Kidney glomerular epithelial cell (primary cell): ENCODE data around the gene RTRAF.

Experiments
- DNase-seq: peaks from one replicate; lab custom pipeline; 2025; lab: John Stamatoyannopoulos, UW

RTRAF gene

GRCh38 chr14:51989293-51990234 is at the start of gene RTRAF:
TSS of gene RTRAF (plus strand) at chr14:51989546. CDS start at chr14:51989640, 94 bp downstream.
- DNase-seq: peak; percentile 89

- DNase-seq: no peak
Observed at GRCh38 chr14:51939755-51940301, 49.5 kb upstream of the RTRAF start.

- no peak for DNase-seq
Observed at GRCh38 chr14:51942971-51943370, 46.4 kb upstream of the RTRAF start.

DNA sequence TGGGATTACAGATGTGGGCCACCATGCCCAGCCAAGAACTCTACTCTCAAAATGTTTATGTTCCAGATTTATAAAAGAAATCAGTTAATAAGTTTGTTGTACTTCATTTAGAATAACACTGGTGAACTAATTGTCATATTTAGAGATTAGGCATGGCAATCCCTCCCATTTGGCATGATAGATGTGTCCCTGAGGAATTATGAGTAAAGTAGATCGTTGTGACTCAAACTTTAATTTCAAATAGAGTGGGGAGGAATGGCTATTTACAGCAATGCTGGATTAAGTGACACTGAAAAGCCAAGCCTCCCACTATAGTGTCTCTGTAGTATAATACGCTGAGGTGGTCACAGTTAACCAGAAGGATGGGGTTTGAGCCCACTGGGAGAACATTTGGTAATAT is 39.3 kb upstream of the RTRAF start:
- no peak for DNase-seq

DNA sequence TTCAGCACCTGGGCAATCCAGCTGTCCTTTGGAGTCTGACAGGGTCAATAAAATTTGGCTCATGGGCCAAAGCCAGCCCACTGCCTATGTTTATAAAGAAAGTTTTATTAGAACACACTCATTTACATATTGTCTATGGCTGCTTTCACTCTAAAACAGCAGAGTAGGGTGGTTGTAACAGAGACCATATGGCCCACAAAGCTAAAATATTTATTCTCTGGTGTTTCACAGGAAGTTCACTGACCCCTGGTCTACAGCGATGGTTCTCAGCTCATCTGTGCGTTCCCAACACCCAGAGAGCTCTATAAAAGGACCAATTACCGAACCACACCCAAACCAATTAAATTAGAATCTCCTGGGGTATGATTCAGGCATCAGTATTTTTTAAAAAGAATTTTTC is 37.7 kb upstream of the RTRAF start:
- DNase-seq: no peak

GRCh38 chr14:51954031-51954430 is 35.3 kb upstream of the RTRAF start:
- DNase-seq: no peak

GRCh38 chr14:51954657-51955056 is 34.7 kb upstream of the RTRAF start:
- no peak for DNase-seq

- no peak for DNase-seq
Observed at GRCh38 chr14:51957950-51958349, 31.4 kb upstream of the RTRAF start.

GRCh38 chr14:51959928-51960327 is 29.4 kb upstream of the RTRAF start:
- no peak for DNase-seq

GRCh38 chr14:51960866-51961265 is 28.5 kb upstream of the RTRAF start:
- DNase-seq: no peak

- no peak for DNase-seq
Observed at GRCh38 chr14:51962711-51963110, 26.6 kb upstream of the RTRAF start.

GRCh38 chr14:51963286-51963685 is 26.1 kb upstream of the RTRAF start:
- DNase-seq: no peak

DNA sequence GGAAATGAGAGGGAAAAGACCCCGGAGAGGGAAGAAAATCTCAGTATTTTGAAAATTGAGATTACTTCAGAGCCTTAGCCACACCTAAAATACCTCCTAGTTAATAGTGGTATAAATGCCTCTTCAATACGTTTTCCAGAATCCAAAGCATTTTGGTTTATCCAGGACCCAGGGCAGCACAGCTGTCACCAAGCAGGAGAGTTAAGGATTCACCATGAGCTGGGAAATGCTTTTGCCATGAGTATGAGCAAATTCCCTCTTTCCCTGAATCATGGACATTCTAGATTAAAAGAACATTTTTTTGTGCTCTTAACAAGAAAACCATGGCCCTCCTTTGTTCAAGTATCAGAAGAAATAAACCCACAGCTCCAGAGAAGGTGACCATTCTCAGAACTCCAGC is 21.8 kb upstream of the RTRAF start:
- DNase-seq: no peak

GRCh38 chr14:51969852-51970540 is 19.4 kb upstream of the RTRAF start:
- no peak for DNase-seq

DNA sequence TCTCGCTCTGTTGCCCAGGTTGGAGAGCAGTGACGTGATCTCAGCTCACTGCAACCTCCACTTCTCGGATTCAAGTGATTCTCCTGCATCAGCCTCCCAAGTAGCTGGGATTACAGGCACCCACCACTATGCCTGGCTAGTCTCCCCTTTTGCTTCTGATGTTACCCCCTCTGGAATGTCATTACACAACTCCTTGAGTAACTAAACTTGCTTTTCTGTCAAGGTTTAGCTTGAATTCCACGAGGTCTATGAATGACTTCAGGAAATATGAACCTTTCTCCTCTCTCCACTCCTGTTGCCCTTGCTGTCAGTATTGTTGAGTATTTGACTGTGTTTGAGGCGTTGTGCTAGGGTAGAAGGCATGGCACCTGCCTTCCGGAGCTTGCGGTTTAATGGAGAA is 16.8 kb upstream of the RTRAF start:
- no peak for DNase-seq

DNA sequence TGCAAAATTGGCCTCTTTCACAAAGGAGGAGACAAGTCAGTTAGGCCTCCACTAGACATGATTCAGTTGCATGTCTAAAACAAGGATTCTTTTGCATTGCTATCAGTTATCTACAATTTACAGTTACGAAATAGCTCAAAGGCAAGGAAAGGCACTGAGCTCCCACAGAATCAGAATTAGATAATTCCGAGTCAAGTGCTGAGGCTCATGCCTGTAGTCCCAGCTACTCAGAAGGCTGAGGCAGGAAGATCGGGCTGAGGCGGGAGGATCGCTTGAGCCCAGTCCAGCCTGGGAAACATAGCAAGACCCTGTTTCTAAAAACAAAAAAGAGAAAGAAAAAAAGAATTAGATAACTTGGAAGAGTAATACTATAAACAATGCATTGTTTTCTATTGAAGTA is 12.3 kb upstream of the RTRAF start:
- no peak for DNase-seq

GRCh38 chr14:51978681-51979085 is 10.7 kb upstream of the RTRAF start:
- DNase-seq: no peak

DNA sequence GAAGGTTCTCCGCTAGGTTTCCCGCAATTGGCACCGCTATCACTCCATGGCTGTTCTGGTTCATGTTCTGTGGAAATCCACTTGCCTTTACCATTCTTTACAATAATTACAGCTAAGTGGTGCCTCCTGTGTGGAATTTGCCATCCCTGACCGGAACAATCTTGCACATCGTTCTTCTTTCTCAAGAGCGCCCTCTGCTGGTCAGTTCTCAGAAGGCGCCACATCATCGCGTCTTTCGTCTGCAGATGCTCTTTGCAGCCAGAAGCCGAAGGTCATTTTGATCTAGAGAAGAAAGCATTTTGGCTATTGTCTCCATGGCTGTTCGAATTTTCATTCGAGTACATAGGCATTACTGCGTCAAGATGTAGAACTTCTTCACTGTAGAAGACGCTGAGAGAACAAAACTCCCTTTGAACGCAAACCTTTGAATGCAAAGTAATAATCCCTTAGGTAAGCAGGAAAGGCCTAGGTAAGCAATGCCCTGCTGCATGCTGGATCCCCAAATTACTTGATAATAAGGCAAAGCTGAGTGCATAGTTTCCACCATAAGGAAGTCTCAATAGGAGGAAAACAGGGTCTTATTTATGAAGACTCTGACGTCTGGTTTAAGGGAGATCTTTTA is 10.1 kb upstream of the RTRAF start:
- DNase-seq: peak; percentile 32

DNA sequence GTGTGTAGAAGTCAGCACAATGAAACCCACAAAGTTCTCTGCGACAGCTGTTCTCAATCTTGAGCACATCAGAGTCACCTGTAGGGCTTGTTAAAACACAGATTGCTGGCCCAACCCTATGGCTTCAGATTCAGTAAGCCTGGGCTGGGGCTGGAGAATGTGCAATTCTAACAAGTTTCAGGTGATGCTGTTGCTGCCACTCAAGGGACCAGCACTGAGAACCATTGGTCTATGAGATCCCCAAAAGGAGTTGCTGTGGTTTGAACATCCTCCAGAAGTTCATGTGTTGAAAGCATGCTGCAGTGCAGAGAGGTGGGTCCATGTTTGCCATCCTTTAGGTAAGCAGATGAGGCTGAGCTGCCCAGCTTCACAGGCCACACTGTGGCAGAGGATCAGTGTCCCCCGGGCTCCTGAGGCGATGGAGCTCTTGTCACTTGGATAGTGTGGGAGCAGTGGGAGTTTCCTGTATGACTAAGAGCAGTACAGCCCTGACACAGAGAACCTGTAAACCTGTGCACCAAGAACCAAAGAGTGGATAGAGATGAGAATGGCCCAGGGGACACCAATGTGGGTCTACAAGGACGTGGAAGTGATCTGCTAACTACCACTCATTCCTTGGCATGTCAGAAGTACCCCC is 8.0 kb upstream of the RTRAF start:
- no peak for DNase-seq

DNA sequence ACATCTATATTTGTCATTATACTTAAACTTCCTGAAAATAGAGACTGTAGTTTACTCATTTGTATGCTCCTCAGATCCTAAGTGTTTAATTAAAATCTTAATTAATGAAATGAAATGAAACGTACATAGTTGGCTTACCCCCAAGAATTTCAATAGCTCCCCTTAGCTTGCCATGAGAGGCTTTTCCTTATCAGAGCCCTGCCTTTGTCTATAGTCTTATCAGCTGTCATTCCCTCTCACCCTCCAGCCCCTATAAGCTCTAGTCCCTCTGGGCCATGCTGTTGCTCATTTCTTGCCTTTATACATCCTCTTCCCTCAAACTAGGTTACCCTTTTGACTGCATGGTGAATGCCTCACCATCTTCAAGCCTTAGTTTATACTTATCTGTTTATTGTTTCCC is 1.1 kb upstream of the RTRAF start:
- no peak for DNase-seq

GRCh38 chr14:51990488-51990887 is 1.1 kb downstream of the RTRAF start:
- DNase-seq: no peak

DNA sequence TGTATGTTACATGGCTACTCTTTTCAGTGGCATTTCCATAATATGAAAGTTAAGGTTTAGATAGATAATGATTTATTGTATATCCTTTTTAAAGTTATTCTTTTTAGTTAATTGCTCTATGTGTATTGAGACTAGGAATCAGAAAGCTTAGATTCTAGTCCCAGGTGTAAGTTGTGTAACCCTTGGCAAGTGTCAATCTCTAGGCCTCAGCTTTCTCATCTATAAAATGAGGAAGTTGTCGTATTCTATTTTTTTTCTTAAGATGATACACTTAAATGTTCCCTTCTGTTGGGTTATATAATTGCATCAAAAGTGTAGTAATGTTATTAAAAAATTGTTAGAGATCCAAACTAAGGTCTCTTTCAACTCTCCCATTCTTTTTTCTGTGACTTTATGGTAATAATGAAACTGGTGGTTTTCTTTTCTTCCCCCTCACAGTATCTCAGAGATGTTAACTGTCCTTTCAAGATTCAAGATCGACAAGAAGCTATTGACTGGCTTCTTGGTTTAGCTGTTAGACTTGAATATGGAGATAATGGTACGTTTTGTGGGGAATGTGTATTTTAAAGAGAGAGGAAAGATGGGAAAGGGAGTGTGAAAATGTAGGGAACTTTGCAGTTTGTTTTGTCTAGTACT is 4.1 kb downstream of the RTRAF start:
- no peak for DNase-seq
